Measurements from ENCODE around the gene TELO2.

DNA sequence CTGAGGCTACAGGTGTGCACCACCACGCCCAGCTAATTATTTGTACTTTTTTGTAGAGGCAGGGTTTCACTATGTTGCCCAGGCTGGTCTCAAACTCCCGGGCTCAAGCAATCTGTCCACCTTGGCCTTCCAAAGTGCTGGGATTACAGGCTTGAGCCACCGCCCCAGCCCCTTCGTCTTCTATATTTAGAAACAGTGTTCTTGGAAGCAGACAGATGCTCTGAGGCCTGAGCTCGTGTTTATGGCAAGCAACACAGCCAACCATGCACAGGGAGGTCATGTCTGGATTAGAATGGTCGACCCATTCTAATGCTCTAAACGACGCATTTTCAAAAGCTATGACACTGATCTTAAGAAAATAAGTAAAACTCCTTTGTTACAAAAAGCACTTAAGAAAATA, 56.9 kb downstream of the TELO2 start:
- TF ChIP-seq EZH2 (IDR thresholded peaks at IDR 0.05; ENCODE audit: low read length, missing control alignments) = no peak
- TF ChIP-seq, protein P1, sequence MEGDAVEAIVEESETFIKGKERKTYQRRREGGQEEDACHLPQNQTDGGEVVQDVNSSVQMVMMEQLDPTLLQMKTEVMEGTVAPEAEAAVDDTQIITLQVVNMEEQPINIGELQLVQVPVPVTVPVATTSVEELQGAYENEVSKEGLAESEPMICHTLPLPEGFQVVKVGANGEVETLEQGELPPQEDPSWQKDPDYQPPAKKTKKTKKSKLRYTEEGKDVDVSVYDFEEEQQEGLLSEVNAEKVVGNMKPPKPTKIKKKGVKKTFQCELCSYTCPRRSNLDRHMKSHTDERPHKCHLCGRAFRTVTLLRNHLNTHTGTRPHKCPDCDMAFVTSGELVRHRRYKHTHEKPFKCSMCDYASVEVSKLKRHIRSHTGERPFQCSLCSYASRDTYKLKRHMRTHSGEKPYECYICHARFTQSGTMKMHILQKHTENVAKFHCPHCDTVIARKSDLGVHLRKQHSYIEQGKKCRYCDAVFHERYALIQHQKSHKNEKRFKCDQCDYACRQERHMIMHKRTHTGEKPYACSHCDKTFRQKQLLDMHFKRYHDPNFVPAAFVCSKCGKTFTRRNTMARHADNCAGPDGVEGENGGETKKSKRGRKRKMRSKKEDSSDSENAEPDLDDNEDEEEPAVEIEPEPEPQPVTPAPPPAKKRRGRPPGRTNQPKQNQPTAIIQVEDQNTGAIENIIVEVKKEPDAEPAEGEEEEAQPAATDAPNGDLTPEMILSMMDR (conservative IDR thresholded peaks at IDR 0.05 in 1 of 2, IDR thresholded peaks at IDR 0.05 in 1 of 2; ENCODE audit: low read depth in 1 of 2, low read length in 2 of 2) = no peak
